GM13976 (cell line): ENCODE results near the gene CNTD1.

Experiments used
- DNase-seq: peaks from one replicate; pipeline ENCODE4 v3.0.0; 2012; ENCODE audit warnings: low spot score
- CTCF ChIP-seq: IDR thresholded peaks from 2 replicates; pipeline ENCODE4 v1.5.1; 2012; ENCODE audit warnings: borderline replicate concordance, mild to moderate bottlenecking; ENCODE audit not compliant: insufficient read depth; ENCODE audit errors: extremely low read depth, missing control alignments, control extremely low read depth
- in situ Hi-C: fragments of 300-500 bp; cut with MboI; formaldehyde crosslinking; loops from one replicate; pipeline ENCODE4 v1.12.0; 2022; ENCODE audit warnings: low sequenced_read_pairs, mixed read lengths, inconsistent platforms; ENCODE audit not compliant: unreplicated experiment

Gene CNTD1

GRCh38 chr17:42784409-42784808 lies 14.3 kb upstream of the CNTD1 start:
- no peak for TF ChIP-seq CTCF
- in situ Hi-C loops: no loop called here
- DNase-seq: no peak

GRCh38 chr17:42784811-42785592 lies 13.7 kb upstream of the CNTD1 start:
- TF ChIP-seq CTCF: no peak
- in situ Hi-C loops: no loop called here
- DNase-seq: no peak

GRCh38 chr17:42787266-42787665 lies 11.4 kb upstream of the CNTD1 start:
- no peak for TF ChIP-seq CTCF
- in situ Hi-C loops: no loop called here
- DNase-seq: no peak

GRCh38 chr17:42791948-42792347 lies 6.7 kb upstream of the CNTD1 start:
- no peak for TF ChIP-seq CTCF
- in situ Hi-C loops: no loop called here
- no peak for DNase-seq

- no peak for DNase-seq
- no peak for TF ChIP-seq CTCF
- in situ Hi-C loops: no loop called here
These were observed 6.1 kb upstream of the CNTD1 start for GRCh38 chr17:42792545-42792944.

GRCh38 chr17:42795061-42795460 lies 3.6 kb upstream of the CNTD1 start:
- in situ Hi-C loops: no loop called here
- no peak for TF ChIP-seq CTCF
- DNase-seq: no peak

GRCh38 chr17:42795465-42795864 lies 3.2 kb upstream of the CNTD1 start:
- in situ Hi-C loops: no loop called here
- TF ChIP-seq CTCF: no peak
- DNase-seq: no peak
